Thoracic aorta (tissue), 2 donors: Measurements from ENCODE around the gene CLOCK. TPM values are rescaled to one million over a fixed set of nuclear protein-coding genes. Genes with fewer than 3 reads are reported as not detected.

Source experiments
- ATAC-seq: fragments of 150-250 bp; one replicate; pipeline ENCODE4 v1.8.0; 2017; ENCODE audit warnings: low read depth; ENCODE audit not compliant: insufficient number of reproducible peaks, low FRiP score
- DNase-seq: peaks from one replicate; pipeline ENCODE4 v3.0.0-alpha.2; 2020; ENCODE audit warnings: low spot score
- H3K27ac ChIP-seq, 2 donors: fragments of 200-600 bp; sonication (generic); 1 replicate in 1 of 2; 2 replicates in 1 of 2; pipeline ENCODE4 v1.5.1; 2016; ENCODE audit warnings: mild to moderate bottlenecking in 2 of 2, moderate library complexity in 2 of 2
- H3K27me3 ChIP-seq: fragments of 200-600 bp; sonication (generic); replicated peaks from 2 replicates; pipeline ENCODE4 v1.6.0; 2016; ENCODE audit warnings: mild to moderate bottlenecking; ENCODE audit not compliant: insufficient read depth
- H3K36me3 ChIP-seq: fragments of 200-600 bp; sonication (generic); one replicate; pipeline ENCODE4 v1.5.1; 2016
- H3K4me1 ChIP-seq, 2 donors: fragments of 200-600 bp; sonication (generic); 1 replicate in 1 of 2; 2 replicates in 1 of 2; pipeline versions ENCODE4 v1.5.1 to v1.6.0; 2016; ENCODE audit warnings: low read depth in 2 of 2, mild to moderate bottlenecking in 1 of 2; ENCODE audit not compliant: control insufficient read depth in 1 of 2
- H3K4me3 ChIP-seq: fragments of 200-600 bp; sonication (generic); 2 replicates; pipeline ENCODE4 v1.5.1; 2016; ENCODE audit warnings: mild to moderate bottlenecking
- H3K9me3 ChIP-seq: fragments of 200-600 bp; sonication (generic); 2 replicates; pipeline ENCODE4 v1.5.1; 2016
- CTCF ChIP-seq: fragments of 200-600 bp; sonication (generic); IDR thresholded peaks from one replicate; pipeline ENCODE4 v1.5.1; 2019; ENCODE audit warnings: antibody characterized with exemption
- total RNA-seq, 2 donors: library from RNA; depleted of rRNA; stranded (reverse); fragments of >200 nt; gene quantifications; one replicate each; pipeline versions ENCODE4 v1.1.0 to v1.2.3, GENCODE V29; 2016

CLOCK gene
- total RNA-seq, 2 donors from 2014 or later: 22.9 to 35.3 TPM

GRCh38 chr4:55491486-55491885, 55.2 kb downstream of the CLOCK start:
- ATAC-seq (no peak), DNase-seq (no peak)
- no peak for TF ChIP-seq CTCF
- Histone ChIP-seq H3K27ac (no peak overlapping the region), H3K4me1 (no peaks in the 10 kb centered on the region), H3K27me3 (no peaks in the 10 kb centered on the region), H3K4me3 (no peak overlapping the region), H3K9me3 (no peaks in the 10 kb centered on the region), H3K36me3 (no peaks in the 10 kb centered on the region)

- no peak overlapping the region for H3K4me3 ChIP-seq
- DNase-seq: no peak
- TF ChIP-seq CTCF: no peak
- no peak overlapping the region for H3K27ac ChIP-seq
- no peaks in the 10 kb centered on the region for H3K4me1 ChIP-seq
- ATAC-seq: no peak
- no peaks in the 10 kb centered on the region for H3K9me3 ChIP-seq
- H3K27me3 ChIP-seq: no peaks in the 10 kb centered on the region
- H3K36me3 ChIP-seq: peaks cover 5% of the 10 kb centered on the region
Observed at GRCh38 chr4:55488716-55489115, 58.0 kb downstream of the CLOCK start.

- no peak overlapping the region for H3K4me3 ChIP-seq
- ATAC-seq (no peak), DNase-seq (no peak)
- H3K36me3 ChIP-seq: peaks cover 8% of the 10 kb centered on the region
- H3K9me3 ChIP-seq: no peaks in the 10 kb centered on the region
- no peaks in the 10 kb centered on the region for H3K4me1 ChIP-seq
- no peak for TF ChIP-seq CTCF
- no peaks in the 10 kb centered on the region for H3K27me3 ChIP-seq
- no peak overlapping the region for H3K27ac ChIP-seq
Observed at GRCh38 chr4:55485821-55486220, 60.9 kb downstream of the CLOCK start.

- no peak for ATAC-seq
- Histone ChIP-seq H3K27ac (no peak overlapping the region), H3K27me3 (no peaks in the 10 kb centered on the region), H3K9me3 (no peaks in the 10 kb centered on the region), H3K4me1 (no peaks in the 10 kb centered on the region), H3K4me3 (no peak overlapping the region), H3K36me3 (peaks cover 16% of the 10 kb centered on the region)
- TF ChIP-seq CTCF: no peak
- DNase-seq: no peak
Observed at GRCh38 chr4:55483315-55483714, 63.4 kb downstream of the CLOCK start.

- H3K4me3 ChIP-seq: no peak overlapping the region
- peaks cover 21% of the 10 kb centered on the region for H3K36me3 ChIP-seq
- no peak for TF ChIP-seq CTCF
- no peak for DNase-seq
- H3K9me3 ChIP-seq: no peaks in the 10 kb centered on the region
- H3K27ac ChIP-seq: no peak overlapping the region
- H3K4me1 ChIP-seq: no peaks in the 10 kb centered on the region
- ATAC-seq: no peak
- no peaks in the 10 kb centered on the region for H3K27me3 ChIP-seq
Observed at GRCh38 chr4:55475394-55476243, 71.1 kb downstream of the CLOCK start.
